Mesendoderm (in vitro differentiated cells): ENCODE data around the gene SEC11A. TPM values are rescaled to one million over a fixed set of nuclear protein-coding genes. Genes with fewer than 3 reads are reported as not detected.

Source experiments
- DNase-seq: peaks from one replicate; pipeline ENCODE4 v3.0.0; 2013
- H2AK5ac ChIP-seq: 2 replicates; pipeline ENCODE4 v1.6.1; 2013; ENCODE audit warnings: low read length, inconsistent platforms
- H2BK120ac ChIP-seq: 2 replicates; pipeline ENCODE4 v1.6.1; 2013; ENCODE audit warnings: low read depth, mild to moderate bottlenecking, low read length, moderate library complexity, mixed read lengths
- H2BK15ac ChIP-seq: replicated peaks from 2 replicates; pipeline ENCODE4 v1.6.1; 2013; ENCODE audit warnings: low read depth, mild to moderate bottlenecking, moderate library complexity
- H2BK5ac ChIP-seq: 2 replicates; pipeline ENCODE4 v1.6.1; 2013; ENCODE audit warnings: low read length, inconsistent platforms
- H3K18ac ChIP-seq: 2 replicates; pipeline ENCODE4 v1.6.1; 2013; ENCODE audit warnings: mild to moderate bottlenecking, low read length, mixed read lengths
- H3K23ac ChIP-seq: one replicate; pipeline ENCODE4 v1.6.1; 2013; ENCODE audit warnings: low read length
- H3K27ac ChIP-seq: 2 replicates; pipeline ENCODE4 v1.5.1; 2013; ENCODE audit warnings: low read depth, mild to moderate bottlenecking, inconsistent platforms, low read length, moderate library complexity
- H3K27me3 ChIP-seq: 2 replicates; pipeline ENCODE4 v1.6.1; 2013; ENCODE audit warnings: low read length, control low read depth, mild to moderate bottlenecking, inconsistent platforms; ENCODE audit not compliant: insufficient read depth, poor library complexity
- H3K36me3 ChIP-seq: 2 replicates; pipeline ENCODE4 v1.6.1; 2013; ENCODE audit warnings: low read length, inconsistent platforms; ENCODE audit not compliant: control insufficient read depth, insufficient read depth
- H3K4ac ChIP-seq: one replicate; pipeline ENCODE4 v1.6.1; 2013; ENCODE audit warnings: low read depth, mild to moderate bottlenecking, low read length, moderate library complexity
- H3K4me1 ChIP-seq: 2 replicates; pipeline ENCODE4 v1.6.1; 2013; ENCODE audit warnings: low read depth, low read length, inconsistent platforms; ENCODE audit not compliant: control insufficient read depth
- H3K4me2 ChIP-seq: 2 replicates; pipeline ENCODE4 v1.6.1; 2013; ENCODE audit warnings: low read length
- H3K4me3 ChIP-seq: 2 replicates; pipeline ENCODE4 v1.5.1; 2013; ENCODE audit warnings: mild to moderate bottlenecking, low read length
- H3K56ac ChIP-seq: one replicate; pipeline ENCODE4 v1.6.1; 2013; ENCODE audit warnings: low read length
- H3K79me1 ChIP-seq: 2 replicates; pipeline ENCODE4 v1.6.1; 2013; ENCODE audit warnings: low read length, inconsistent platforms
- H3K79me2 ChIP-seq: 2 replicates; pipeline ENCODE4 v1.6.1; 2013; ENCODE audit warnings: mild to moderate bottlenecking, low read length; ENCODE audit not compliant: control insufficient read depth, insufficient read depth
- H3K9ac ChIP-seq: 2 replicates; pipeline ENCODE4 v1.6.1; 2013; ENCODE audit warnings: low read length, inconsistent platforms
- H4K5ac ChIP-seq: one replicate; pipeline ENCODE4 v1.6.1; 2013; ENCODE audit warnings: low read length
- H4K8ac ChIP-seq: one replicate; pipeline ENCODE4 v1.6.1; 2013; ENCODE audit warnings: low read depth, mild to moderate bottlenecking, control low read depth, low read length, moderate library complexity
- WGBS: extraction: QIAGEN DNeasy Blood & Tissue Kit; methylation state at CpG from one replicate; pipeline ENCODE4 v1.1.7; 2013; ENCODE audit warnings: low lambda C conversion rate, missing lambda C conversion rate; ENCODE audit not compliant: insufficient coverage; ENCODE audit errors: extremely low coverage; 5-methylcytosine and 5-hydroxymethylcytosine counted together
- polyA plus RNA-seq, 2 experiments: library from polyadenylated mRNA; stranded (reverse); fragments of 200-250 nt; gene quantifications; one replicate each; pipeline ENCODE4 v1.2.3, GENCODE V29; 2013

SEC11A gene
- polyA plus RNA-seq (2013, experiment 1 of 2): 222 TPM
- polyA plus RNA-seq (2013, experiment 2 of 2): 222 TPM

DNA sequence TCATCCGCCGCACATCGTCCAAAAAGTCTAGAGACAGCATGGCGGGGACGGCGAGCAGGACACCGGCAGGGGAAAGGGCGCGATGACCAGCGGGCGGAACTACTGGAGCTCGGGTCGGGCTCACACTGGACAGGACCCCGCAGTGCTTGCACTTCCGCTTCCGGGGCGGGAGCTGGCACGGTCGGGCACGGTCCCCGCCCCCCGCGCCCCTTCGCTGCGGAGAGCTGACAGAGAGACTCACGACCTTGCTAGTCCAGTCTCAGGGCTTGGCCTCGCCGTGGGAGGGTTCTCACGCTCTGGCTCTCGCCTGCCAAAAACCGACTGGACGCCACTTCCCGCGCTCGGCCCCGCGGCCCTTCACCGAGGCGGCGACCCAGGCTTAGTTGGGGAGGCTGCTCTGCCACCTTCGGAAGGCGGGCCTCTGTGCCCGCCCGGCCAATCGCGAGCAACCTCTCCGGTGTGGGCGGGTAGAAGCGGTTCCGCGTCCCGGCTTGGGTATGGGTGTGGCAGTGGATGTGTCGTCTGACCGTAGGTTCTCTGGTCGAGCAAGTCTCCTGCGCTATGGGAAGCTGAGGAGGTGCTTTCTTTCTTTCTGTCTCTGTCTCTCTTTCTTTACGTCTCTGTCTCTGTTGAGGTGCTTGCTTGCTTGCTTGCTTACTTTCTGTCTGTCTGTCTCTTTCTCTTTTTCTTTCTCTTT lies at the start of gene SEC11A:
SEC11A (minus strand) TSS at position 104 of the 697 bp plus-strand sequence; CDS start at position 40, 64 bp downstream.
- H3K4me2 ChIP-seq: peak within 1 kb of the TSS; percentile 95
- H3K4ac ChIP-seq: peak within 1 kb of the TSS; percentile 79
- peak; percentile 97 for DNase-seq
- no peak within 1 kb of the TSS for H4K5ac ChIP-seq
- H2BK120ac ChIP-seq: no peak within 1 kb of the TSS
- H2AK5ac ChIP-seq: no peak within 1 kb of the TSS
- peak within 1 kb of the TSS; percentile 89 for H3K27ac ChIP-seq
- peak within 1 kb of the TSS; percentile 78 for H3K18ac ChIP-seq
- H3K27me3 ChIP-seq: no peaks in the 10 kb centered on the region
- H4K8ac ChIP-seq: peak within 1 kb of the TSS; percentile 28
- H3K4me1 ChIP-seq: peaks cover 2% of the 10 kb centered on the region
- peaks cover 33% of the 10 kb centered on the region for H3K79me2 ChIP-seq
- H2BK5ac ChIP-seq: peak within 1 kb of the TSS; percentile 97
- H3K9ac ChIP-seq: peak within 1 kb of the TSS; percentile 96
- peak within 1 kb of the TSS; percentile 100 for H3K56ac ChIP-seq
- no peaks in the 10 kb centered on the region for H3K36me3 ChIP-seq
- peak within 1 kb of the TSS; percentile 97 for H3K23ac ChIP-seq
- no CpG with 5 or more reads among the region's 57 CpGs for WGBS
- H3K79me1 ChIP-seq: no peaks in the 10 kb centered on the region
- H2BK15ac ChIP-seq: no peak within 1 kb of the TSS
- peak within 1 kb of the TSS; percentile 71 for H3K4me3 ChIP-seq

DNA sequence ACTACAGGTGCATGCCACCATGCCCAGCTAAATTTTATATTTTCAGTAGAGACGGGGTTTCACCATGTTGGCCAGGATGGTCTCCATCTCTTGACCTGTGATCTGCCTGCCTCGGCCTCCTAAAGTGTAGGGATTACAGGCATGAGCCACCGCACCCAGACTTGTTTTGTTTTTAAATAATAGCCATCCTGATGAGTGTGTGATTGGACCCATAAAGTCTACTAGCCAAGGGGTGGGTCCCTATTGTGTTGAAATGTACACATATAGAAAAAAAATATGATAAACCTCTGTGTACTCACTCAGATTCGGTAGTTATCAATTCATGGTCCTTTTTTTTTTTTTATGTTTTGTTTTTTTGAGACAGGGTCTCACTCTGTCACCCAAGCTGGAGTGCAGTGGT lies 49.7 kb upstream of the SEC11A start:
- Histone ChIP-seq H3K9ac (no peak overlapping the region), H3K36me3 (peaks cover 3% of the 10 kb centered on the region), H3K4ac (no peak overlapping the region), H2BK120ac (no peak overlapping the region), H3K79me2 (peaks cover 49% of the 10 kb centered on the region), H4K5ac (no peak overlapping the region), H3K18ac (no peak overlapping the region), H3K4me2 (no peak overlapping the region), H3K79me1 (peaks cover 32% of the 10 kb centered on the region), H3K4me3 (no peak overlapping the region), H3K23ac (no peak overlapping the region), H3K56ac (no peak overlapping the region), H2BK5ac (no peak overlapping the region), H4K8ac (no peak overlapping the region), H3K27me3 (no peaks in the 10 kb centered on the region), H2AK5ac (no peak overlapping the region), H2BK15ac (no peak overlapping the region), H3K27ac (no peak overlapping the region), H3K4me1 (no peaks in the 10 kb centered on the region)
- no CpG with 5 or more reads among the region's 4 CpGs for WGBS
- no peak for DNase-seq

DNA sequence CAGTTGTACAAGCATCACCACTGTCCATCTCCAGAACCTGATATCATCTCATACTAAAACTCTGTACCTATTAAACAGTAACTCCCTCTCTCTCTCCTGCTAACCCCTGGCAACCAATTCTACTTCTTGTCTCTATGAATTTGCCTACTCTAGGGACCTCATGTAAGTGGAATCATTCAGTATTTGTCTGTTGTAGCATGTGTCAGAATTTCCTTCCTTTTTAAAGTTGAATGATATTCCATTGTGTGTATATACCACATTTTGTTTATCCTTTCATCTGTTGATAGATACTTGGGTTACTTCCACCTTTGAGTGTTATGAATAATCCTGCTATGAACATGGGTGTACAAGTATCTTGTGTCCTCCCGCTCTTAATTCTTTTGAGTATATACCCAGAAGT lies 49.0 kb upstream of the SEC11A start:
- no peak overlapping the region for H3K4me2 ChIP-seq
- no peak overlapping the region for H4K5ac ChIP-seq
- no CpG with 5 or more reads among the region's 1 CpG for whole genome bisulfite sequencing

DNA sequence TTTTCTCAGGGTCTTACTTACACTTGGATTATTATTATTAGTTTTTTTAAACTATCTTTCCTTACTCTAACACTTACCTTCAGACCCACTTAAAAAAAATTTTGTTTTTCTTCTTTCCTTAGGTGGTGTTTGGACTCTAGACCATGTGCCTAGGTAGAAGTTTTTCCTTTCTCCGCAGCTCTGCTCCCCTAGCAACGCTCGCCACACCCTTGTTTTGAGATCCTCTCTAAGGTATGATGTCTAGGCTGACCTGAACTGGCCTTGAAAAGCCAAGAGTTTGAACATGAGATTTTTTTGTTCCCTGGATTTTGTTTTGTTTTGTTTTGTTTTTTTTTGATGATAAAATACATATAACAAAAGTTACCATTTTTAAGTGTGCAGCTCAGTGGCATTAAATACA lies 48.6 kb upstream of the SEC11A start:
- Histone ChIP-seq H3K27me3 (no peaks in the 10 kb centered on the region), H3K4ac (no peak overlapping the region), H2BK120ac (no peak overlapping the region), H3K27ac (no peak overlapping the region), H2AK5ac (no peak overlapping the region), H4K5ac (no peak overlapping the region), H3K4me1 (no peaks in the 10 kb centered on the region), H3K56ac (no peak overlapping the region), H3K18ac (no peak overlapping the region), H2BK5ac (no peak overlapping the region), H3K9ac (no peak overlapping the region), H3K4me3 (no peak overlapping the region), H3K23ac (no peak overlapping the region), H4K8ac (no peak overlapping the region), H2BK15ac (no peak overlapping the region), H3K4me2 (no peak overlapping the region), H3K79me1 (peaks cover 36% of the 10 kb centered on the region), H3K36me3 (peaks cover 3% of the 10 kb centered on the region), H3K79me2 (peaks cover 55% of the 10 kb centered on the region)
- WGBS: no CpG with 5 or more reads among the region's 3 CpGs
- DNase-seq: no peak

More for the DNA sequence above, 49.0 kb upstream of the SEC11A start:
- H3K79me1 ChIP-seq: peaks cover 37% of the 10 kb centered on the region
- H3K27me3 ChIP-seq: no peaks in the 10 kb centered on the region
- H3K18ac ChIP-seq: no peak overlapping the region
- peaks cover 53% of the 10 kb centered on the region for H3K79me2 ChIP-seq
- no peak overlapping the region for H4K8ac ChIP-seq
- no peaks in the 10 kb centered on the region for H3K4me1 ChIP-seq
- H2BK120ac ChIP-seq: no peak overlapping the region
- H3K27ac ChIP-seq: no peak overlapping the region
- H3K4me3 ChIP-seq: no peak overlapping the region
- no peak overlapping the region for H3K4ac ChIP-seq
- no peak overlapping the region for H2BK15ac ChIP-seq
- H3K9ac ChIP-seq: no peak overlapping the region
- DNase-seq: no peak
- no peak overlapping the region for H3K56ac ChIP-seq
- H2AK5ac ChIP-seq: no peak overlapping the region
- no peak overlapping the region for H2BK5ac ChIP-seq
- no peak overlapping the region for H3K23ac ChIP-seq
- H3K36me3 ChIP-seq: peaks cover 3% of the 10 kb centered on the region

DNA sequence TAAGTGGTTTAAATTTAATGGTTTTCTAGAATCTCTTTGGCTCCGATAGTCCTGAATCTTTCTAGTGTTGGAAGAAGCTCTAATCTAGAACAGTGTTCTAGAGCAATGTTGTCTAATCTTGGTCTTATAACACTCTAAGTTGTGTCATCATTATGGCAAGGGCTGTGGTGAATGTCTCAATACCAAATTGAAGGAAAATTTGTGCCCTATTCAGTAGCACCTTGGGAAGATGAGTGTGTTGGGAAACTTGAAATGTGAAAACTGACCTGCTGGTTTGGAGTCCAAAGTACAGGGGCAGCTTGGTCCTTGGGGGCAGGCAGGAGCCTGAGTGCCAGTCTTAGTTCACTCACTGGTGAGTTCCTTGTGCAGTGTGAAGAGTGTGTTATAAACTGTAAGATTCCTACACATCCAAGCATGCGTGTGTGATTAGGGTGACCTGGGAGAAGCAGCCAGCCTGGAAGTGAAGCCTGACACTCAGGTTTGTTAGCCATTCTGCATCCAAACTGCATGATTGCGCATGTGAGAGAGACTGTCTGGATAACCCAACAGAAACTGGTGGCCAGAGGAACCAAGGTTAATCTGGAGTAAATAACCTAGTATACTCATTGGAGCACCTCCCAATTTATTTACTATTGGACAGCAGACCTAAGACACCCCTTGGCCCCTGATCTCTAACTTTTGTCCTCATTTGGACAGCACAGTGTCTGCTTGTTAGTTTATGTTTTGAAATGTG lies 47.1 kb upstream of the SEC11A start:
- H3K4me3 ChIP-seq: no peak overlapping the region
- H3K23ac ChIP-seq: no peak overlapping the region
- WGBS: no CpG with 5 or more reads among the region's 3 CpGs
- no peaks in the 10 kb centered on the region for H3K27me3 ChIP-seq
- H3K4me2 ChIP-seq: no peak overlapping the region
- no peak overlapping the region for H2BK5ac ChIP-seq
- peaks cover 65% of the 10 kb centered on the region for H3K79me2 ChIP-seq
- H2AK5ac ChIP-seq: no peak overlapping the region
- no peak overlapping the region for H4K5ac ChIP-seq
- no peak overlapping the region for H4K8ac ChIP-seq
- H2BK15ac ChIP-seq: no peak overlapping the region
- H2BK120ac ChIP-seq: no peak overlapping the region
- H3K4me1 ChIP-seq: no peaks in the 10 kb centered on the region
- H3K27ac ChIP-seq: no peak overlapping the region
- no peak overlapping the region for H3K9ac ChIP-seq
- peaks cover 1% of the 10 kb centered on the region for H3K36me3 ChIP-seq
- H3K18ac ChIP-seq: no peak overlapping the region
- no peak overlapping the region for H3K4ac ChIP-seq
- H3K56ac ChIP-seq: no peak overlapping the region
- DNase-seq: no peak
- peaks cover 34% of the 10 kb centered on the region for H3K79me1 ChIP-seq
